OCI-LY3 (cell line): ENCODE measurements around the gene CRHR2.

Source experiments
- H2AFZ ChIP-seq: fragments of 200-600, 300-600 bp; shearing (Covaris generic); 2 replicates; pipeline ENCODE4 v1.6.0; 2014; ENCODE audit warnings: antibody characterized with exemption, low read depth, low read length
- H3K27ac ChIP-seq: fragments of 200-600, 300-600 bp; sonication (generic); 2 replicates; pipeline ENCODE4 v1.5.1; 2014; ENCODE audit warnings: mild to moderate bottlenecking, low read length, moderate library complexity, mixed read lengths
- H3K27me3 ChIP-seq: fragments of 200-600, 300-600 bp; sonication (generic); 2 replicates; pipeline ENCODE4 v1.6.1; 2014; ENCODE audit warnings: low read depth, low read length, mixed read lengths
- H3K36me3 ChIP-seq: fragments of 200-600, 300-600 bp; sonication (generic); replicated peaks from 2 replicates; pipeline ENCODE3; 2014; ENCODE audit warnings: low read depth, low read length, mixed read lengths
- H3K4me1 ChIP-seq: fragments of 300-600, 200-600 bp; sonication (generic); 2 replicates; pipeline ENCODE4 v1.6.1; 2014; ENCODE audit warnings: low read length, mixed read lengths
- H3K4me2 ChIP-seq: fragments of 200-600, 300-600 bp; sonication (generic); 2 replicates; pipeline ENCODE4 v1.6.1; 2014; ENCODE audit warnings: low read length, mixed read lengths
- H3K4me3 ChIP-seq: fragments of 300-600, 200-600 bp; sonication (generic); 2 replicates; pipeline ENCODE4 v1.5.1; 2014; ENCODE audit warnings: antibody characterized with exemption, mild to moderate bottlenecking, low read length, moderate library complexity
- H3K79me2 ChIP-seq: fragments of 300-600, 200-600 bp; shearing (Covaris generic); 2 replicates; pipeline ENCODE4 v1.6.1; 2014; ENCODE audit warnings: mild to moderate bottlenecking, low read length, mixed read lengths
- H3K9ac ChIP-seq: fragments of 300-600, 200-600 bp; shearing (Covaris generic); 2 replicates; pipeline ENCODE4 v1.6.0; 2014; ENCODE audit warnings: mild to moderate bottlenecking, low read length, moderate library complexity
- H3K9me3 ChIP-seq: fragments of 200-600, 300-600 bp; shearing (Covaris generic); 2 replicates; pipeline ENCODE4 v1.6.1; 2014; ENCODE audit warnings: low read length, mixed read lengths; ENCODE audit not compliant: insufficient read depth
- H4K20me1 ChIP-seq: fragments of 200-600, 300-600 bp; sonication (generic); 2 replicates; pipeline ENCODE4 v1.6.1; 2016; ENCODE audit warnings: low read length, mixed read lengths; ENCODE audit not compliant: insufficient read depth
- CTCF ChIP-seq: fragments of 200-600, 300-600 bp; sonication (generic); IDR thresholded peaks from 2 replicates; pipeline ENCODE4 v1.5.1; 2014; ENCODE audit warnings: antibody characterized with exemption, low read length, low read depth
- EZH2phosphoT487 ChIP-seq: fragments of 200-600 bp; shearing (Covaris generic); IDR thresholded peaks from 2 replicates; pipeline ENCODE4 v1.6.1; 2018; ENCODE audit warnings: antibody characterized with exemption, mixed run types, low read depth

CRHR2 gene

GRCh38 chr7:30682212-30683083 lies at the start of gene CRHR2:
TSS of gene CRHR2 (minus strand) at chr7:30682456. CDS start at chr7:30682280, 176 bp downstream.
- no peaks in the 10 kb centered on the region for H3K9me3 ChIP-seq
- H2AFZ ChIP-seq = no peak within 1 kb of the TSS
- no peaks in the 10 kb centered on the region for H3K4me1 ChIP-seq
- H4K20me1 ChIP-seq = no peaks in the 10 kb centered on the region
- H3K9ac ChIP-seq = no peak within 1 kb of the TSS
- H3K4me3 ChIP-seq = no peak within 1 kb of the TSS
- H3K36me3 ChIP-seq = no peaks in the 10 kb centered on the region
- peaks cover 7% of the 10 kb centered on the region; the same call in 1 of the 2 replicates for H3K27me3 ChIP-seq
- no peak within 1 kb of the TSS for H3K4me2 ChIP-seq
- no peaks in the 10 kb centered on the region for H3K79me2 ChIP-seq
- H3K27ac ChIP-seq = no peak within 1 kb of the TSS
- no peak for TF ChIP-seq EZH2phosphoT487
- TF ChIP-seq CTCF = no peak

GRCh38 chr7:30731581-30731980 lies 49.3 kb upstream of the CRHR2 start:
- Histone ChIP-seq H3K4me3 (no peak overlapping the region), H3K4me1 (no peaks in the 10 kb centered on the region), H3K9me3 (no peaks in the 10 kb centered on the region), H3K79me2 (no peaks in the 10 kb centered on the region), H2AFZ (no peak overlapping the region), H3K27ac (no peak overlapping the region), H3K27me3 (peaks cover 6% of the 10 kb centered on the region; the same call in 1 of the 2 replicates), H4K20me1 (no peaks in the 10 kb centered on the region), H3K4me2 (no peak overlapping the region), H3K36me3 (no peaks in the 10 kb centered on the region), H3K9ac (no peak overlapping the region)
- TF ChIP-seq EZH2phosphoT487 = no peak
- TF ChIP-seq CTCF = no peak

- H2AFZ ChIP-seq = no peak overlapping the region
- no peaks in the 10 kb centered on the region for H3K79me2 ChIP-seq
- no peaks in the 10 kb centered on the region for H4K20me1 ChIP-seq
- no peak overlapping the region for H3K27ac ChIP-seq
- H3K27me3 ChIP-seq = peaks cover 6% of the 10 kb centered on the region; the same call in 1 of the 2 replicates
- no peak overlapping the region for H3K4me3 ChIP-seq
- H3K9ac ChIP-seq = no peak overlapping the region
- TF ChIP-seq EZH2phosphoT487 (no peak), CTCF (no peak)
- no peaks in the 10 kb centered on the region for H3K4me1 ChIP-seq
- H3K9me3 ChIP-seq = no peaks in the 10 kb centered on the region
- no peak overlapping the region for H3K4me2 ChIP-seq
- H3K36me3 ChIP-seq = no peaks in the 10 kb centered on the region
Measured at GRCh38 chr7:30730996-30731395, 48.7 kb upstream of the CRHR2 start.

- Histone ChIP-seq H4K20me1 (no peaks in the 10 kb centered on the region), H2AFZ (no peak overlapping the region), H3K27me3 (peaks cover 6% of the 10 kb centered on the region; the same call in 1 of the 2 replicates), H3K36me3 (no peaks in the 10 kb centered on the region), H3K4me3 (no peak overlapping the region), H3K4me2 (no peak overlapping the region), H3K4me1 (no peaks in the 10 kb centered on the region), H3K79me2 (no peaks in the 10 kb centered on the region), H3K9me3 (no peaks in the 10 kb centered on the region), H3K9ac (no peak overlapping the region), H3K27ac (no peak overlapping the region)
- TF ChIP-seq CTCF (no peak), EZH2phosphoT487 (no peak)
Measured at GRCh38 chr7:30730097-30730496, 47.8 kb upstream of the CRHR2 start.
